PC-3 (cell line): Measurements from ENCODE around the gene DNAJB2. TPM values are rescaled to one million over a fixed set of nuclear protein-coding genes. Genes with fewer than 3 reads are reported as not detected.

Source experiments
- ATAC-seq: fragments of 200-7000 bp; cut with Tn5 transposase; 2 replicates; pipeline ENCODE4 v1.9.1; 2020; ENCODE audit warnings: mild to moderate bottlenecking, moderate library complexity
- BruUV-seq: library from RNA; stranded (reverse); fragments of 400-500 nt; replicated peaks from 2 replicates; lab custom pipeline; 2021; lab: Mats Ljungman, UMichigan
- CTCF ChIA-PET: fragments of 300-600 bp; sonication (Branson Sonifier 250); formaldehyde crosslinking; loops from one replicate; lab custom pipeline; 2022; ENCODE audit warnings: antibody characterized with exemption; lab: Charles Lee
- POLR2A ChIA-PET: fragments of 300-600 bp; sonication (Branson Sonifier 250); formaldehyde crosslinking; loops from one replicate; lab custom pipeline; 2022; ENCODE audit warnings: antibody characterized with exemption; ENCODE audit not compliant: unreplicated experiment; lab: Charles Lee
- DNase-seq: peaks from one replicate; pipeline ENCODE4 v3.0.0-alpha.2; 2015
- H2AFZ ChIP-seq: fragments of 300-600 bp; sonication (generic); 2 replicates; pipeline ENCODE4 v1.6.0; 2016; ENCODE audit warnings: antibody characterized with exemption, low read length
- H3F3A ChIP-seq: fragments of 300-600 bp; sonication (generic); one replicate; pipeline ENCODE4 v1.6.0; 2017; ENCODE audit warnings: antibody characterized with exemption, low read length, control low read depth, mild to moderate bottlenecking; ENCODE audit not compliant: unreplicated experiment
- H3K27ac ChIP-seq: fragments of 300-600 bp; sonication (generic); 2 replicates; pipeline ENCODE4 v1.5.1; 2016; ENCODE audit warnings: mild to moderate bottlenecking, low read length
- H3K27me3 ChIP-seq: fragments of 300-600 bp; sonication (generic); 2 replicates; pipeline ENCODE4 v1.6.1; 2016; ENCODE audit warnings: low read length, mixed read lengths
- H3K36me3 ChIP-seq: fragments of 300-600 bp; sonication (generic); 2 replicates; pipeline ENCODE4 v1.6.1; 2016; ENCODE audit warnings: low read depth, mixed run types, low read length, mixed read lengths
- H3K4me1 ChIP-seq: fragments of 300-600 bp; sonication (generic); 2 replicates; pipeline ENCODE4 v1.5.1; 2016; ENCODE audit warnings: low read length; ENCODE audit not compliant: insufficient read depth
- H3K4me2 ChIP-seq: fragments of 300-600 bp; sonication (generic); 2 replicates; pipeline ENCODE4 v1.6.0; 2016; ENCODE audit warnings: low read length
- H3K4me3 ChIP-seq: fragments of 300-600 bp; sonication (generic); 2 replicates; pipeline ENCODE4 v1.5.1; 2016; ENCODE audit warnings: mild to moderate bottlenecking, low read length, mixed read lengths
- H3K79me2 ChIP-seq: fragments of 300-600 bp; sonication (generic); 2 replicates; pipeline ENCODE4 v1.6.1; 2017; ENCODE audit warnings: low read length, mixed read lengths
- H3K9ac ChIP-seq: fragments of 300-600 bp; sonication (generic); 2 replicates; pipeline ENCODE4 v1.6.0; 2016; ENCODE audit warnings: mild to moderate bottlenecking, low read length
- H3K9me2 ChIP-seq: fragments of 300-600 bp; sonication (generic); replicated peaks from 2 replicates; pipeline ENCODE4 v1.6.1; 2016; ENCODE audit warnings: mixed run types, low read length, mixed read lengths
- H3K9me3 ChIP-seq: fragments of 300-600 bp; sonication (generic); 2 replicates; pipeline ENCODE4 v1.6.1; 2016; ENCODE audit warnings: low read length, mixed read lengths
- H4K20me1 ChIP-seq: fragments of 300-600 bp; sonication (generic); 2 replicates; pipeline ENCODE4 v1.6.1; 2016; ENCODE audit warnings: low read length, mixed read lengths
- CTCF ChIP-seq: fragments of 300-600 bp; sonication (generic); conservative IDR thresholded peaks from 2 replicates; pipeline ENCODE4 v1.5.1; 2017; ENCODE audit warnings: antibody characterized with exemption, low read depth, mild to moderate bottlenecking, low read length
- EZH2 ChIP-seq: fragments of 300-600 bp; sonication (generic); IDR thresholded peaks from one replicate; pipeline ENCODE4 v1.6.1; 2017; ENCODE audit warnings: antibody characterized with exemption, mild to moderate bottlenecking, low read length; ENCODE audit not compliant: unreplicated experiment
- EZH2phosphoT487 ChIP-seq: fragments of 300-600 bp; sonication (generic); IDR thresholded peaks from 2 replicates; pipeline ENCODE4 v1.6.1; 2018; ENCODE audit warnings: mild to moderate bottlenecking, antibody characterized with exemption, low read length, borderline replicate concordance
- intact Hi-C: fragments of 100-400 bp; cut with micrococcal nuclease; formaldehyde crosslinking; loops from 2 replicates; pipeline ENCODE4 v1.9.0; 2023
- total RNA-seq: library from RNA; depleted of rRNA; stranded (reverse); fragments of >200 nt; gene quantifications from 2 replicates; pipeline ENCODE4 v1.2.3, GENCODE V29; 2014

The DNAJB2 gene
- total RNA-seq, 1 experiment from 2014 or later, result 62.3 TPM

GRCh38 chr2:219325657-219326315, 46.6 kb downstream of the DNAJB2 start:
- H3K79me2 ChIP-seq, result no peaks in the 10 kb centered on the region
- intact Hi-C loops, result no loop called here
- H3K4me1 ChIP-seq, result no peaks in the 10 kb centered on the region
- no TSS peak for BruUV-seq
- no peak for DNase-seq
- no peaks in the 10 kb centered on the region for H3F3A ChIP-seq
- TF ChIP-seq EZH2 (no peak), EZH2phosphoT487 (no peak), CTCF (no peak)
- no peak overlapping the region for H2AFZ ChIP-seq
- no peaks in the 10 kb centered on the region for H4K20me1 ChIP-seq
- H3K4me3 ChIP-seq, result no peak overlapping the region
- no peaks in the 10 kb centered on the region for H3K9me2 ChIP-seq
- no peak overlapping the region for H3K9ac ChIP-seq
- no peak for ATAC-seq
- CTCF ChIA-PET, result no interaction called here
- no peaks in the 10 kb centered on the region for H3K9me3 ChIP-seq
- peaks cover 41% of the 10 kb centered on the region for H3K27me3 ChIP-seq
- H3K27ac ChIP-seq, result no peak overlapping the region
- POLR2A ChIA-PET, result no interaction called here
- H3K36me3 ChIP-seq, result no peaks in the 10 kb centered on the region
- H3K4me2 ChIP-seq, result no peak overlapping the region

- Histone ChIP-seq H3K36me3 (no peaks in the 10 kb centered on the region), H3F3A (no peaks in the 10 kb centered on the region), H3K9me3 (no peaks in the 10 kb centered on the region), H3K9me2 (no peaks in the 10 kb centered on the region), H4K20me1 (no peaks in the 10 kb centered on the region), H3K4me1 (no peaks in the 10 kb centered on the region), H3K9ac (no peak overlapping the region), H3K4me3 (no peak overlapping the region), H3K27ac (no peak overlapping the region), H2AFZ (no peak overlapping the region), H3K27me3 (peaks cover 29% of the 10 kb centered on the region), H3K4me2 (no peak overlapping the region), H3K79me2 (no peaks in the 10 kb centered on the region)
- ATAC-seq (no peak), DNase-seq (no peak)
- TF ChIP-seq CTCF (no peak), EZH2phosphoT487 (no peak), EZH2 (no peak)
- POLR2A ChIA-PET, result no interaction called here
- CTCF ChIA-PET, result no interaction called here
- no TSS peak for BruUV-seq
- intact Hi-C loops, result no loop called here
Measured at GRCh38 chr2:219327719-219328118, 48.6 kb downstream of the DNAJB2 start.

GRCh38 chr2:219331560-219332213, 52.5 kb downstream of the DNAJB2 start:
- H3K27me3 ChIP-seq, result peaks cover 17% of the 10 kb centered on the region
- no peaks in the 10 kb centered on the region for H3K9me3 ChIP-seq
- H2AFZ ChIP-seq, result no peak overlapping the region
- no peaks in the 10 kb centered on the region for H3K9me2 ChIP-seq
- H3K79me2 ChIP-seq, result no peaks in the 10 kb centered on the region
- ATAC-seq (no peak), DNase-seq (no peak)
- H3K36me3 ChIP-seq, result no peaks in the 10 kb centered on the region
- TF ChIP-seq CTCF (no peak), EZH2phosphoT487 (no peak), EZH2 (no peak)
- ChIA-PET CTCF (no interaction called here), POLR2A (no interaction called here)
- no peaks in the 10 kb centered on the region for H3K4me1 ChIP-seq
- H3K4me3 ChIP-seq, result no peak overlapping the region
- intact Hi-C loops, result no loop called here
- H3K27ac ChIP-seq, result no peak overlapping the region
- H4K20me1 ChIP-seq, result no peaks in the 10 kb centered on the region
- no peaks in the 10 kb centered on the region for H3F3A ChIP-seq
- no peak overlapping the region for H3K9ac ChIP-seq
- no TSS peak for BruUV-seq
- H3K4me2 ChIP-seq, result no peak overlapping the region
